ENCODE results near the gene SAMD3. TPM values are rescaled to one million over a fixed set of nuclear protein-coding genes. Genes with fewer than 3 reads are reported as not detected.

SAMD3 gene
- total RNA-seq, 4 donors from 2014 or later, result 1.3 to 3.3 (median 1.8) TPM

DNA sequence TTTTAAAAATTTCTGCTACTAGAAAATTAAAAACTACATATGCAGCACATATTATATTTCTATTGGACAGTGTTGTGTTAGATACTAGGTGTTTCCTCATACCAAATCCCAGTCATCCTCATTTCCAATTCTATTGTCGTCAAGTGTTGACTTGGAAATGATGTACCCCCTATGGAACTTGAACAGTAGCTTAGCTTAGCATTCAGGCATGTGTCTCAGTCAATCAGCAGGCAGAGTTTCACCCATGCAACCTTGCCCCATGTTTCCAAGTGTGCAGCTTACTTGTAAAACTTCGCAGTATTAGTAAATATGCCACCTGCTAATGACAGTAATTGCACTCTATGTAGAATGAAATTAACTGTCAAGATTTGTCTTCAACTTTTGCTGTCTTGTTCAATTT is 59.5 kb downstream of the SAMD3 start:
- no peak for ATAC-seq (ENCODE audit: low FRiP score)
- DNase-seq (ENCODE audit: low spot score), result no peak
- TF ChIP-seq, protein P1, sequence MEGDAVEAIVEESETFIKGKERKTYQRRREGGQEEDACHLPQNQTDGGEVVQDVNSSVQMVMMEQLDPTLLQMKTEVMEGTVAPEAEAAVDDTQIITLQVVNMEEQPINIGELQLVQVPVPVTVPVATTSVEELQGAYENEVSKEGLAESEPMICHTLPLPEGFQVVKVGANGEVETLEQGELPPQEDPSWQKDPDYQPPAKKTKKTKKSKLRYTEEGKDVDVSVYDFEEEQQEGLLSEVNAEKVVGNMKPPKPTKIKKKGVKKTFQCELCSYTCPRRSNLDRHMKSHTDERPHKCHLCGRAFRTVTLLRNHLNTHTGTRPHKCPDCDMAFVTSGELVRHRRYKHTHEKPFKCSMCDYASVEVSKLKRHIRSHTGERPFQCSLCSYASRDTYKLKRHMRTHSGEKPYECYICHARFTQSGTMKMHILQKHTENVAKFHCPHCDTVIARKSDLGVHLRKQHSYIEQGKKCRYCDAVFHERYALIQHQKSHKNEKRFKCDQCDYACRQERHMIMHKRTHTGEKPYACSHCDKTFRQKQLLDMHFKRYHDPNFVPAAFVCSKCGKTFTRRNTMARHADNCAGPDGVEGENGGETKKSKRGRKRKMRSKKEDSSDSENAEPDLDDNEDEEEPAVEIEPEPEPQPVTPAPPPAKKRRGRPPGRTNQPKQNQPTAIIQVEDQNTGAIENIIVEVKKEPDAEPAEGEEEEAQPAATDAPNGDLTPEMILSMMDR (IDR thresholded peaks at IDR 0.05), result no peak

DNA sequence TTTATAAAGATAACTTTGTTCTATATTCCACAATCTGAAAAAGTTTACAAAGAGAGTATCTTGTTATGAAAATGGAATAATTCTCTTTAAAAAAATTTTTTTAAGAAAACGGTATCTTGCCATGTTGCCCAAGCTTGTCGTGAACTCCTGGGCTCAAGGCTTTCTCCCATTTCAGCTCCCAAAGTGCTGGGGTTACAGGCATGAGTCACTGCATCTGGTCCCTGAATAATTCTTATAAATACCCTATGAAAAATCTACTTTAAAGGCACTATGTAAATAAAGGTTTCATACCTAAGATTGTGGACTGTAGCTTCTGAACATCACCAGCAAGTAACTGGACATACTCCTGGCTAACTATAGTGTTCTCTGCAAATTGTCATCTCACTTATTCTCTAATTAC is 60.3 kb downstream of the SAMD3 start:
- TF ChIP-seq, protein P1 (IDR thresholded peaks at IDR 0.05), result no peak
- DNase-seq (ENCODE audit: low spot score) (no peak), ATAC-seq (ENCODE audit: low FRiP score) (no peak)

GRCh38 chr6:130161683-130162404 is 60.9 kb downstream of the SAMD3 start:
- no peak for ATAC-seq (ENCODE audit: low FRiP score)
- DNase-seq (ENCODE audit: low spot score), result no peak
- TF ChIP-seq, protein P1 (IDR thresholded peaks at IDR 0.05), result no peak

- ATAC-seq (ENCODE audit: low FRiP score), result no peak
- TF ChIP-seq, protein P1 (IDR thresholded peaks at IDR 0.05), result no peak
- DNase-seq (ENCODE audit: low spot score), result no peak
Measured at GRCh38 chr6:130159956-130160355, 62.8 kb downstream of the SAMD3 start.

GRCh38 chr6:130158548-130158947 is 64.2 kb downstream of the SAMD3 start:
- DNase-seq (ENCODE audit: low spot score), result no peak
- TF ChIP-seq, protein P1 (IDR thresholded peaks at IDR 0.05), result no peak
- no peak for ATAC-seq (ENCODE audit: low FRiP score)

- TF ChIP-seq, protein P1 (IDR thresholded peaks at IDR 0.05), result no peak
- DNase-seq (ENCODE audit: low spot score) (no peak), ATAC-seq (ENCODE audit: low FRiP score) (no peak)
Measured at GRCh38 chr6:130158056-130158455, 64.7 kb downstream of the SAMD3 start.

- no peak for ATAC-seq (ENCODE audit: low FRiP score)
- TF ChIP-seq, protein P1 (IDR thresholded peaks at IDR 0.05), result no peak
- no peak for DNase-seq (ENCODE audit: low spot score)
Measured at GRCh38 chr6:130156908-130157307, 65.8 kb downstream of the SAMD3 start.

Measured in omental fat pad (tissue), 4 donors.